ENCODE measurements around the gene OR52I1. TPM values are rescaled to one million over a fixed set of nuclear protein-coding genes. Genes with fewer than 3 reads are reported as not detected.

The OR52I1 gene
- total and polyA plus RNA-seq, 5 donors from 2014 or later, result not detected

DNA sequence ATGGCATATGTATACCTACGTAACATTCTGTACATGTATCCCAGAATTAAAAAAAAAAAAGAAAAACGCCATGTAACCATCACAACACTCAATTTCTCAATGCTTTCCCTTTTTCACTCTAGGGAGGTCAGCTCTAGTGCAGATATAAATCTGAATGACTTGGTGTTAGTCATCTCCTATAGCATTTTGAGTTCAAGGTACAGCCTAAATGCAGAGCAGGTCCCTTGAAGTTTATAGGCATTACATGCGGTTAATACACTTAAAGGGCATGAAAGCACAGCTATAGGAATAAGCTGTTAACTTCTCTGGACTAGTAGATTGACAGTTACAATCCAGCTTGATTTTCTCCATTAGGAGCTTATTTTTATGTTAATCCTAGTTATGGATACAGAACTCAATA lies 28.5 kb upstream of the OR52I1 start:
- no peak overlapping the region for H3K27ac Mint-ChIP-seq
- H3K27me3 Mint-ChIP-seq, result peaks cover 11% of the 10 kb centered on the region
- Histone ChIP-seq H3K9me3 (ENCODE audit: control insufficient read depth in 2 of 2, low read length in 2 of 2) (no peaks in the 10 kb centered on the region), H3K36me3 (ENCODE audit: control insufficient read depth, insufficient read depth, low read length) (no peaks in the 10 kb centered on the region), H3K4me1 (ENCODE audit: control insufficient read depth, insufficient read depth, low read length, poor library complexity, severe bottlenecking) (no peaks in the 10 kb centered on the region), H3K4me3 (ENCODE audit: low read depth, low read length) (no peak overlapping the region), H3K27me3 (ENCODE audit: control insufficient read depth, insufficient read depth, low read length) (no peaks in the 10 kb centered on the region), H3K27ac (ENCODE audit: insufficient read depth, low read length, poor library complexity, severe bottlenecking) (no peak overlapping the region)
- no peaks in the 10 kb centered on the region for H3K4me1 Mint-ChIP-seq
- ATAC-seq (ENCODE audit: low read depth in 2 of 2), result no peak
- no peak overlapping the region for H3K4me3 Mint-ChIP-seq
- no peaks in the 10 kb centered on the region for H3K36me3 Mint-ChIP-seq
- no peak for DNase-seq
- H3K9me3 Mint-ChIP-seq, result peaks cover 0 to 12% (median 4%) of the 10 kb centered on the region in 7 donors

DNA sequence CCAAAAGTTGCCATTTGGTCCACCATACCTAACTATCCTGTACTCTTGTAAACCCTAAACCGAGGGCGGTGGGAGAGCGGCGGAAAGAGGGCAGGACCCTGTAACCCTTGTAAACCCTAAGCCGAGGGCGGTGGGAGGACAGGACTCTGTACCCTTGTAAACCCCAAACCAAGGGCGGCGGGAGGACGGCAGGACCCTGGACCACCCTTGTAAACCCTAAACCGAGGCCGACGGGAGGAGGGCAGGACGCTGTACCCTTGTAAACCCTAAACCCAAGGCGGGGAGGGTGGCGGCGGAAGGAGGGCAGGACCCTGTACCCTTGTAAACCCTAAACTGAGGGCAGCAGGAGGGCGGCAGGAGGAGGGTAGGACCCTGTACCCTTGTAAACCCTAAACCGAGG lies 24.8 kb upstream of the OR52I1 start:
- Histone ChIP-seq H3K4me1 (ENCODE audit: control insufficient read depth, insufficient read depth, low read length, poor library complexity, severe bottlenecking) (no peaks in the 10 kb centered on the region), H3K9me3 (ENCODE audit: control insufficient read depth in 2 of 2, low read length in 2 of 2) (no peaks in the 10 kb centered on the region), H3K27ac (ENCODE audit: insufficient read depth, low read length, poor library complexity, severe bottlenecking) (no peak overlapping the region), H3K36me3 (ENCODE audit: control insufficient read depth, insufficient read depth, low read length) (no peaks in the 10 kb centered on the region), H3K27me3 (ENCODE audit: control insufficient read depth, insufficient read depth, low read length) (no peaks in the 10 kb centered on the region), H3K4me3 (ENCODE audit: low read depth, low read length) (no peak overlapping the region)
- DNase-seq (no peak), ATAC-seq (ENCODE audit: low read depth in 2 of 2) (no peak)
- Mint-ChIP-seq H3K27ac (no peak overlapping the region), H3K4me1 (no peaks in the 10 kb centered on the region), H3K27me3 (peaks cover 11% of the 10 kb centered on the region), H3K36me3 (no peaks in the 10 kb centered on the region), H3K4me3 (no peak overlapping the region), H3K9me3 (peaks cover 0 to 5% (median 1%) of the 10 kb centered on the region in 7 donors)

DNA sequence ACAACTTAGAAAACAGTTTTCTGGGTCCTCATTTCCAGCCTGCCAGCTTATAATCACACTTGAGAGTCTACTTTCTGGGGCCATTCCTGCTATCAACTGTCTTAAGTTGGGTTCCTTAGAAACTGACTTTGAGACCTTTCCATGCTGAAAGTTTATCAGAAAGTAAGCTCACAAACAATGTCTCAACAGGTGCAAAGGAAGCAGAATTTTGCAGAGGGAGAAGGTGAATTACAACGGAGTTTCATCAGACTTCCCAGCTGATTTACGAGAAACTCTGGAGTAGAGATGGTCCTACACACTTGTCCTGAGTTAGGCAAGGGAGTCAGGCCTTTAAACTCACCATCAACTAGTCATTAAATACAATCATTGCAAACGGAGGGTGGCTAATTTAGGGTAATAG lies 17.0 kb upstream of the OR52I1 start:
- Mint-ChIP-seq H3K27ac (no peak overlapping the region), H3K4me1 (peaks cover 0 to 2% (median 0%) of the 10 kb centered on the region in 4 donors), H3K27me3 (peaks cover 24% of the 10 kb centered on the region), H3K36me3 (peaks cover 2% of the 10 kb centered on the region), H3K9me3 (peaks cover 0 to 4% (median 0%) of the 10 kb centered on the region in 7 donors), H3K4me3 (no peak overlapping the region)
- DNase-seq, result no peak
- H3K27me3 ChIP-seq (ENCODE audit: control insufficient read depth, insufficient read depth, low read length), result peaks cover 2% of the 10 kb centered on the region
- no peaks in the 10 kb centered on the region for H3K36me3 ChIP-seq (ENCODE audit: control insufficient read depth, insufficient read depth, low read length)
- H3K4me3 ChIP-seq (ENCODE audit: low read depth, low read length), result no peak overlapping the region
- no peak overlapping the region for H3K27ac ChIP-seq (ENCODE audit: insufficient read depth, low read length, poor library complexity, severe bottlenecking)
- no peaks in the 10 kb centered on the region for H3K4me1 ChIP-seq (ENCODE audit: control insufficient read depth, insufficient read depth, low read length, poor library complexity, severe bottlenecking)
- H3K9me3 ChIP-seq (ENCODE audit: control insufficient read depth in 2 of 2, low read length in 2 of 2), result no peaks in the 10 kb centered on the region
- no peak for ATAC-seq (ENCODE audit: low read depth in 2 of 2)

DNA sequence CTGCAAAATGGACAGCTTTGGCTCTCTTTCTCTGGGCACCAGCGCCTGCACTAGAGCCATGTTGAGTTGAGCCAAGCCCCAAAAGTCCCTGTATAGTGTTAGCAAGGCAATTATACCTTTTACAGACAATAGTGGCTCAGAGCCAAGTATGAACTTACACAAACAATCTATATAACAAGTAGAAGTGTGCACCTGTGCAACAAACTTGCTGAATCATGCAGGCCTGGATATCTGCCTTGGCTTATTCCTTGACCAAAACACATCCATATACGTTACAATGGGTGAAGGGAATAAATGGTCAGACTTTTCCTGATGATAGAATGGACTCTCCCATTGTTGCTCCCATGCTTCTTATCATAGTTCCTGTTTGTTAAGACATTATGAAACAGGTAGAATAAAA lies 16.1 kb upstream of the OR52I1 start:
- no peak overlapping the region for H3K4me3 Mint-ChIP-seq
- Histone ChIP-seq H3K4me3 (ENCODE audit: low read depth, low read length) (no peak overlapping the region), H3K27me3 (ENCODE audit: control insufficient read depth, insufficient read depth, low read length) (peaks cover 2% of the 10 kb centered on the region), H3K27ac (ENCODE audit: insufficient read depth, low read length, poor library complexity, severe bottlenecking) (no peak overlapping the region), H3K36me3 (ENCODE audit: control insufficient read depth, insufficient read depth, low read length) (no peaks in the 10 kb centered on the region), H3K4me1 (ENCODE audit: control insufficient read depth, insufficient read depth, low read length, poor library complexity, severe bottlenecking) (no peaks in the 10 kb centered on the region), H3K9me3 (ENCODE audit: control insufficient read depth in 2 of 2, low read length in 2 of 2) (no peaks in the 10 kb centered on the region)
- no peak overlapping the region for H3K27ac Mint-ChIP-seq
- H3K4me1 Mint-ChIP-seq, result peaks cover 0 to 2% (median 0%) of the 10 kb centered on the region in 4 donors
- no peak for ATAC-seq (ENCODE audit: low read depth in 2 of 2)
- peaks cover 21% of the 10 kb centered on the region for H3K27me3 Mint-ChIP-seq
- DNase-seq, result no peak
- H3K36me3 Mint-ChIP-seq, result peaks cover 3% of the 10 kb centered on the region
- peaks cover 0 to 4% (median 0%) of the 10 kb centered on the region in 7 donors for H3K9me3 Mint-ChIP-seq

DNA sequence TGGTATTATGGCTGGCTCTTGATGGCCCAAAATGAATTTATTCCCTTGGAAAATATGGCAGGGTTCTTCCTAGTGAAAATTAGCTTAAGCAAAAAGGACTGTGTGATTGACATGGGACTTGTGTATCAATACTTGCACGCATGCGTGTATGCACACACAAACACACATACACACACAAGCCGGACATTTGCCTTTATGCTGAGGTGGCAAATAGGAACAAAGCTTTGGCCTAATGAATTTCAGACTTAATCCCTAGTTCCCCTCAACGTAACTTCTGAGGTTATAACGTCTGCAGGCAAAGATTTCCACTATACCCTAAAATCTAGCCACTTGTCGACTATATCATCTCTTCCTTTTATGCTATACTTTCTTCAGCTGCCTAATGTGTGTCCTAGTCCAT lies 15.2 kb upstream of the OR52I1 start:
- Mint-ChIP-seq H3K4me3 (no peak overlapping the region), H3K27ac (no peak overlapping the region), H3K4me1 (peaks cover 0 to 2% (median 0%) of the 10 kb centered on the region in 4 donors), H3K27me3 (peaks cover 21% of the 10 kb centered on the region), H3K36me3 (peaks cover 3% of the 10 kb centered on the region), H3K9me3 (peaks cover 0 to 4% (median 0%) of the 10 kb centered on the region in 7 donors)
- Histone ChIP-seq H3K27me3 (ENCODE audit: control insufficient read depth, insufficient read depth, low read length) (peaks cover 2% of the 10 kb centered on the region), H3K4me3 (ENCODE audit: low read depth, low read length) (no peak overlapping the region), H3K4me1 (ENCODE audit: control insufficient read depth, insufficient read depth, low read length, poor library complexity, severe bottlenecking) (no peaks in the 10 kb centered on the region), H3K9me3 (ENCODE audit: control insufficient read depth in 2 of 2, low read length in 2 of 2) (no peaks in the 10 kb centered on the region), H3K27ac (ENCODE audit: insufficient read depth, low read length, poor library complexity, severe bottlenecking) (no peak overlapping the region), H3K36me3 (ENCODE audit: control insufficient read depth, insufficient read depth, low read length) (no peaks in the 10 kb centered on the region)
- ATAC-seq (ENCODE audit: low read depth in 2 of 2) (no peak), DNase-seq (no peak)

DNA sequence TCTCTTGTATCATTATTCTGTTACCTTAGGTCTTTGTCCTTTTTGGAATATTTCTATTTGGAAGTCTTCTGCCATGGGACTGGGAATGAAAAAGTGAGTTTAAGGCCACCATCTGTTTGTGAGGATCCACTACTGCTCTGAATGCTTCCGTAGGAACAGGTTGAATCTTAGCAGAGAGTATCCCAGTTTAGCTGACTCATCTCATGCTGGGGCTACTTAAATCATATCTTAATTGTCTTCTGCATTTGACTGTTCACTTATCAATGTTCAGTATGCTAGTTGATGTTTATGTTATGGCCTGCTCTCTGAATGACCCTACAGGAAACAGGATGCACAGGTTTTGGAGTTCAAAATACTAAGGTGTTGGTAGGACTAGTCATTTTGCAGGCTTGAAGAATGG lies 13.7 kb upstream of the OR52I1 start:
- H3K4me3 ChIP-seq (ENCODE audit: low read depth, low read length), result no peak overlapping the region
- no peaks in the 10 kb centered on the region for H3K36me3 ChIP-seq (ENCODE audit: control insufficient read depth, insufficient read depth, low read length)
- peaks cover 24% of the 10 kb centered on the region for H3K27me3 Mint-ChIP-seq
- H3K4me1 Mint-ChIP-seq, result peaks cover 0 to 2% (median 0%) of the 10 kb centered on the region in 4 donors
- peaks cover 3% of the 10 kb centered on the region for H3K36me3 Mint-ChIP-seq
- no peak overlapping the region for H3K4me3 Mint-ChIP-seq
- peaks cover 0 to 2% (median 0%) of the 10 kb centered on the region in 7 donors for H3K9me3 Mint-ChIP-seq
- no peak overlapping the region for H3K27ac Mint-ChIP-seq
- H3K9me3 ChIP-seq (ENCODE audit: control insufficient read depth in 2 of 2, low read length in 2 of 2), result no peaks in the 10 kb centered on the region
- ATAC-seq (ENCODE audit: low read depth in 2 of 2), result no peak
- DNase-seq, result no peak
- peaks cover 6% of the 10 kb centered on the region for H3K27me3 ChIP-seq (ENCODE audit: control insufficient read depth, insufficient read depth, low read length)
- no peak overlapping the region for H3K27ac ChIP-seq (ENCODE audit: insufficient read depth, low read length, poor library complexity, severe bottlenecking)
- H3K4me1 ChIP-seq (ENCODE audit: control insufficient read depth, insufficient read depth, low read length, poor library complexity, severe bottlenecking), result no peaks in the 10 kb centered on the region

DNA sequence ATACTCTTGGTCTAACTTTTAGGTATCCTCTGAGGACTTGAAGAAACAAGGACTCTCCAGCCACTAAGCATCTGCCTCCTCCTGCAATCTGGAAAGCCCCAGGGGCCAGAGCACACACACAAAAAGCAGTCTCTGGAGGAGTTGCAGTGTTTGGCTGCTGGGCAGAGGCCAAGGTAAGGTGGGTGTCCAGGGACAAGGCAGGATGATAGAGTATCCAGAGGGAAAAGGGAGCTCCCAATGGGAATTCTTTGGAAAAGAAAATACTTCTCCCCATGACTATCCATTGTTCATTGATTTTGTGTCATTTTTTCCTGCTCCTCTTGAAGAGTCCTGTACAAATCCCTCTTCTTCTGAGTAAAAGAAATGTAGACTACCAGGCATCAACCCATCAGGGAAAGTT lies 12.4 kb upstream of the OR52I1 start, which contains the start of gene OR52I2:
OR52I2 (plus strand) TSS at position 301 of the 400 bp plus-strand sequence.
- Histone ChIP-seq H3K4me1 (ENCODE audit: control insufficient read depth, insufficient read depth, low read length, poor library complexity, severe bottlenecking) (no peaks in the 10 kb centered on the region), H3K4me3 (ENCODE audit: low read depth, low read length) (no peak within 1 kb of the TSS), H3K36me3 (ENCODE audit: control insufficient read depth, insufficient read depth, low read length) (no peaks in the 10 kb centered on the region), H3K9me3 (ENCODE audit: control insufficient read depth in 2 of 2, low read length in 2 of 2) (no peaks in the 10 kb centered on the region), H3K27me3 (ENCODE audit: control insufficient read depth, insufficient read depth, low read length) (peaks cover 9% of the 10 kb centered on the region), H3K27ac (ENCODE audit: insufficient read depth, low read length, poor library complexity, severe bottlenecking) (no peak within 1 kb of the TSS)
- peaks cover 3% of the 10 kb centered on the region for H3K36me3 Mint-ChIP-seq
- no peak within 1 kb of the TSS for H3K27ac Mint-ChIP-seq
- DNase-seq (no peak), ATAC-seq (ENCODE audit: low read depth in 2 of 2) (no peak)
- H3K4me1 Mint-ChIP-seq, result no peaks in the 10 kb centered on the region
- peaks cover 26% of the 10 kb centered on the region for H3K27me3 Mint-ChIP-seq
- H3K9me3 Mint-ChIP-seq, result peaks cover 0 to 2% (median 0%) of the 10 kb centered on the region in 7 donors
- no peak within 1 kb of the TSS for H3K4me3 Mint-ChIP-seq

DNA sequence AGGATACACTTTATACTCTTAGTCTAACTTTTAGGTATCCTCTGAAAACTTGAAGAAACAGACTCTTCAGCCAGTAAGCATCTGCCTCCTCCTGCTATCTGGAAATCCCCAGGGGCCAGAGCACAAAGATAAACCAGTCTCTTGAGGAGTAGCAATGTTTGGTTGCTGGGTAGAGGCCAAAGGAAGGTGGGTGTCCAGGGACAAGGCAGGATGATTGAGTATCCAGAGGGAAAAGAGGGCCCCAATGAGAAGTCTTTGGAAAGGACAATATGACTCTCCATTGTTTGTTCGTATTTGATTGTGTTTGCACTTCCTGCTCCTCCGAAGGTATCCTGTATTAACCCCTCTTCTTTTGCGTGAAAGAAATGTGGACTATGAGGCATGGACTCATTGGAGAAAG lies 4.8 kb upstream of the OR52I1 start:
- no peak overlapping the region for H3K27ac Mint-ChIP-seq
- H3K9me3 Mint-ChIP-seq, result no peaks in the 10 kb centered on the region
- Histone ChIP-seq H3K4me1 (ENCODE audit: control insufficient read depth, insufficient read depth, low read length, poor library complexity, severe bottlenecking) (no peaks in the 10 kb centered on the region), H3K36me3 (ENCODE audit: control insufficient read depth, insufficient read depth, low read length) (no peaks in the 10 kb centered on the region), H3K27ac (ENCODE audit: insufficient read depth, low read length, poor library complexity, severe bottlenecking) (no peak overlapping the region), H3K4me3 (ENCODE audit: low read depth, low read length) (no peak overlapping the region), H3K27me3 (ENCODE audit: control insufficient read depth, insufficient read depth, low read length) (peaks cover 7% of the 10 kb centered on the region), H3K9me3 (ENCODE audit: control insufficient read depth in 2 of 2, low read length in 2 of 2) (no peaks in the 10 kb centered on the region)
- H3K36me3 Mint-ChIP-seq, result no peaks in the 10 kb centered on the region
- ATAC-seq (ENCODE audit: low read depth in 2 of 2), result no peak
- peaks cover 24% of the 10 kb centered on the region for H3K27me3 Mint-ChIP-seq
- no peak for DNase-seq
- no peaks in the 10 kb centered on the region for H3K4me1 Mint-ChIP-seq
- no peak overlapping the region for H3K4me3 Mint-ChIP-seq

All from CD4-positive, CD25-positive, alpha-beta regulatory T cell (primary cell).